ENCODE data around the gene VIPAS39.

GRCh38 chr14:77406718-77407117 lies 50.7 kb downstream of the VIPAS39 start:
- no peak for TF ChIP-seq CTCF (IDR thresholded peaks at IDR 0.05; ENCODE audit: insufficient read depth, low read length, poor library complexity, severe bottlenecking)
- TF ChIP-seq EZH2phosphoT487 (conservative IDR thresholded peaks at IDR 0.05; ENCODE audit: low read length), result no peak

All from SU-DHL-6 (cell line).